ENCODE results near the gene RAB4A.

RAB4A gene

DNA sequence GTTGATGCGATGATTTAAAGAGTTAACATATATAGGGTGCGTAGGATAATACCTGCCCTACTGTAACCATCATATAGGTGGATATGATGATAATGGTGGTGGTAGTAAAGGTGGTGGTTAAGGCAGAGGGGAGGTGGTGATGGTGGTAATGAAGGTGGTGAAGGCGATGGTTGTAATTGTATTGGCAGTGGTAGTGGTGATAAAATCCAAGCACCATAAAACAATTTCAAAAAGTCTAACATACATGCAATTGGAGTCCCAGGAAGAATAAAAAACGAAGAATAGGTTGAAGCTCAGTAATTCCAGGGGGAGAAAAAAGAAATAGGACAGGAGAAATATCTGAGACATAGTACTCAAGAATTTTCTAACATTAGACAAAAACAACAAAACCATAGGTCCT, 27.3 kb upstream of the RAB4A start:
- no peak overlapping the region for H3K4me3 ChIP-seq (replicated peaks; ENCODE audit: low read depth, low read length)
- no peak for DNase-seq (ENCODE audit: low read depth)
- no peak for TF ChIP-seq CTCF (IDR thresholded peaks at IDR 0.05; ENCODE audit: low read length, missing control alignments)

- DNase-seq (ENCODE audit: low read depth): no peak
- TF ChIP-seq CTCF (IDR thresholded peaks at IDR 0.05; ENCODE audit: low read length, missing control alignments): no peak
- H3K4me3 ChIP-seq (replicated peaks; ENCODE audit: low read depth, low read length): no peak overlapping the region
Measured at GRCh38 chr1:229244091-229244490, 26.8 kb upstream of the RAB4A start.

GRCh38 chr1:229247871-229248270, 23.0 kb upstream of the RAB4A start:
- H3K4me3 ChIP-seq (replicated peaks; ENCODE audit: low read depth, low read length): no peak overlapping the region
- no peak for DNase-seq (ENCODE audit: low read depth)
- no peak for TF ChIP-seq CTCF (IDR thresholded peaks at IDR 0.05; ENCODE audit: low read length, missing control alignments)

DNA sequence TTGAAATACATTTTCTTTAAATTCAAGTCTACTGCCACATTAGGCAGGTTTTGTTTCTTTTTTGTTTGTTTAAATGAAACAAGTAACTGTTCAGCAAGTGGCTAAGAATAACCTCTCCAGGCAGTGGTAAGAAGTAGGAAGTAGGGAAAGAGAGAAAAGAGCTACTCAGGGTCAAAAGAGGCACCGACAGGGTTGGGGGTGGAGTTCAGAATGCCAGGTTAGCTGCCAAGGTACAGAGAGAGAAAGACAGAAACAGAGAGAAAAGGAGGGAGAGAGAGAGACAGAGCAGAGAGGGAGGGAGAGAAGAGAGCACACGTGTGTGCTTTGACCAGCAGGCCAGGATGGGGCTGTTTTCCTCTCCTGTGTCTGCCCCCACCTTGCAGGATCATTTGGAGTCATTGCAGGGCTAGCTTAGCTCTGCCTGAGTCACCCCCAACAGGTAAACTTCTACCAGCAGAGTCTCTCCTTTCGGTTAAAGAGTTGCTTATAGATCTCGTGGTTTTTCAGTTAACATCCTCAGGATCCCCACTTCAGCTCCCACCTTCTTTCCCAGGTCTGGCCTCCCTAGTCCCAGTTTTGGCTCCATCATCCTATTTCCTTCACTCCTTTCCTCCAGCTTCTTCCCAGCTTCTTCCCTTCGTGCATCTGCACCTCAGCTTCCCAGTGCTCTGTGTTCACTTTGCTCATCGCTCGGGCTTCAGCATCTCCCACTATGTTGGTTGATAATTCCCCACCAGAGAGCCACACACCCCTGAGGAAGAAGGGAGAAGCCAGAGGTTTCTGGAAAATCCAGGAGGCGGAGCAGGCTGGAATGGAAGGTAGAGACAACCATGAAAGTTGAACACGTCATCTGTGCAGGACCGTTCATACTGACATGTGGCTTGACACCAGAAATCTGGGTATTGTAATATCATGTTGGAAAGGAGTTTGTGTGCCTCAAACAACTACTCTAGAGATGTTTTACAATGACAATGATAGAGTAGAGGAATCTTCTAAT, 21.8 kb upstream of the RAB4A start:
- no peak for TF ChIP-seq CTCF (IDR thresholded peaks at IDR 0.05; ENCODE audit: low read length, missing control alignments)
- DNase-seq (ENCODE audit: low read depth): no peak

GRCh38 chr1:229249854-229250644, 20.9 kb upstream of the RAB4A start:
- TF ChIP-seq CTCF (IDR thresholded peaks at IDR 0.05; ENCODE audit: low read length, missing control alignments): no peak
- no peak overlapping the region for H3K4me3 ChIP-seq (replicated peaks; ENCODE audit: low read depth, low read length)
- no peak for DNase-seq (ENCODE audit: low read depth)

More for the DNA sequence above, 21.8 kb upstream of the RAB4A start:
- H3K4me3 ChIP-seq (replicated peaks; ENCODE audit: low read depth, low read length): no peak overlapping the region

DNA sequence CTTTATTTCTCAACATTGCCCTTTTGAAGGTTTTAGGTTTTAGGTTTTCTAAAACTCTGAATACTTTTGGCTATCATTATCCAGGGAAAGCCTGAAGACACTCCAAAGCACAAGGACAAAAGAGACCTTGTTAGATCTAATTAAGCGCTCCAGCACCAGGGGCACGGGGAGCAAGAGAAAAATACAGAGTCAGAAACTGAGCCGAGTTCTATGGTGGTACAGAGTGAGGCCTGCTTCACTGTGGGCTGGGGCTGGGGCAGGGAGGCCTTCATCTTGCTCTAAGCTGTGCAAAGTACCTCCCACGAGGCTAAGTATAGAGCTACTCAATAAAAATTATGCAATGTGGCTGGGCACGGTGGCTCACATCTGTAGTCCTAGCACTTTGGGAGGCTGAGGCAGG, 19.7 kb upstream of the RAB4A start:
- no peak for TF ChIP-seq CTCF (IDR thresholded peaks at IDR 0.05; ENCODE audit: low read length, missing control alignments)
- no peak overlapping the region for H3K4me3 ChIP-seq (replicated peaks; ENCODE audit: low read depth, low read length)
- DNase-seq (ENCODE audit: low read depth): no peak

Data from fibroblast of pulmonary artery (primary cell).